Heart right ventricle (tissue), 16 donors: Measurements from ENCODE around the gene PTPRN2. TPM values are rescaled to one million over a fixed set of nuclear protein-coding genes. Genes with fewer than 3 reads are reported as not detected.

Experiments
- ATAC-seq, 8 donors: fragments of 200-7000 bp; cut with Tn5 transposase; one replicate each; pipeline ENCODE4 v1.9.1; 2020; ENCODE audit warnings: mild to moderate bottlenecking in 8 of 8, moderate library complexity in 8 of 8, moderate number of reproducible peaks in 1 of 8
- DNase-seq, 2 donors: peaks; one replicate each; pipeline ENCODE4 v3.0.0-alpha.2; 2020
- H3K27ac ChIP-seq, 10 donors: fragments of 200-600 bp; sonication (generic) in 2 of 10; one replicate each; pipeline versions ENCODE4 v1.5.0 to v1.8.0; 2020 to 2022; ENCODE audit warnings: mild to moderate bottlenecking in 3 of 10
- H3K27me3 ChIP-seq, 7 donors: fragments of 200-600 bp; one replicate each; pipeline ENCODE4 v1.8.0; 2021 to 2022; ENCODE audit warnings: mild to moderate bottlenecking in 2 of 7
- H3K36me3 ChIP-seq, 9 donors: fragments of 200-600 bp; sonication (generic) in 1 of 9; one replicate each; pipeline versions ENCODE4 v1.5.0 to v1.8.0; 2020 to 2022; ENCODE audit warnings: mild to moderate bottlenecking in 2 of 9
- H3K4me1 ChIP-seq, 9 donors: fragments of 200-600 bp; sonication (generic) in 1 of 9; one replicate each; pipeline versions ENCODE4 v1.5.0 to v1.8.0; 2020 to 2022; ENCODE audit warnings: mild to moderate bottlenecking in 4 of 9
- H3K4me3 ChIP-seq, 10 donors: fragments of 200-600 bp; sonication (generic) in 2 of 10; one replicate each; pipeline versions ENCODE4 v1.5.0 to v1.8.0; 2020 to 2022; ENCODE audit warnings: mild to moderate bottlenecking in 7 of 10, moderate library complexity in 2 of 10
- H3K9me3 ChIP-seq, 11 donors: fragments of 200-600 bp in 10 of 11; sonication (generic) in 2 of 11; one replicate each; pipeline versions ENCODE4 v1.5.0 to v1.8.0; 2013 to 2022; ENCODE audit warnings: mild to moderate bottlenecking in 2 of 11, control low read depth in 1 of 11, moderate library complexity in 1 of 11
- WGBS, 2 donors: extraction: QIAGEN DNeasy Blood & Tissue Kit; methylation state at CpG; one replicate each; pipeline ENCODE4 v1.1.7; 2013; ENCODE audit warnings: inconsistent platforms in 1 of 2; 5-methylcytosine and 5-hydroxymethylcytosine counted together
- intact Hi-C, 10 donors: fragments of 100-400 bp; cut with DNase I; formaldehyde crosslinking; loops; one replicate each; pipeline versions ENCODE4 v1.11.1 to v1.14.2; 2022
- polyA plus RNA-seq, 2 donors: library from polyadenylated mRNA; stranded (reverse); fragments of 200-250 nt; gene quantifications; one replicate each; pipeline ENCODE4 v1.2.3, GENCODE V29; 2013
- total RNA-seq, 10 donors: library from RNA; stranded (reverse); fragmentation: NEBNext Ultra II Directional in 3 of 10; extraction: Animal tissue kit (Norgen Biotek cat#: 25700) in 3 of 10; gene quantifications; one replicate each; pipeline versions ENCODE4 v1.2.1 to v1.2.4, GENCODE V29; 2021 to 2023
- TF ChIP-seq, protein P1 (sequence below), 9 donors: fragments of 200-600 bp; sonication (generic) in 2 of 9; IDR thresholded peaks; one replicate each; pipeline versions ENCODE4 v1.5.0 to v1.8.0; 2021 to 2022; ENCODE audit warnings: antibody characterized with exemption in 9 of 9, mild to moderate bottlenecking in 5 of 9, moderate library complexity in 1 of 9
- donor health status: Arrhythmogenic right ventricular cardiomyopathy.
- donor health status: ischemic (EF 13 %, LVEDD 7.1; RV severe dilation, severe dysfunction).
- donor health status: healthy with polysubstance abuse.
- donor health status: DM: no; HTN: yes; CAD: no.
- donor health status: DM: no; HTN: no; CAD: no.
- donor health status: ischemic (EF 25% LVEDD 6.9; RV normal size, moderate dysfunction).
- donor health status: ischemic (EF 25% LVEDD 5.7; RV mildly dilated, moderate dysfunction).
- donor health status: healthy.
- donor health status: DM: yes; HTN: yes; CAD: no.
- donor health status: Ischemic cardiomyopathy.
- donor health status: ischemic (EF 35%, LVEDD 5.7; RV mildly dilated, moderate dysfunction).
- donor health status: nonischemic (EF 11% LVEDD 7.7; RV severe dilation, severe dysfunction).
- donor health status: DM: yes; HTN: yes; CAD: no.
- donor health status: PGD.
- donor health status: ischemic (EF 29% LVEDD 5.4; RV normal size, mild dysfunction).
- donor health status: nonischemic (EF 23%, LVEDD 6.1; RV moderate dilation, normal function).

PTPRN2 gene
- total and polyA plus RNA-seq, 12 donors: 0.82 to 1.8 (median 1.3) TPM

GRCh38 chr7:157813053-157813452 lies 774.6 kb downstream of the PTPRN2 start:
- 90 to 91% methylated on average over 17 of the region's 17 CpGs for WGBS, 2 donors
- Histone ChIP-seq H3K4me3 (no peak overlapping the region), H3K27me3 (peaks cover 0 to 4% (median 0%) of the 10 kb centered on the region in 7 donors), H3K4me1 (no peaks in the 10 kb centered on the region), H3K36me3 (no peaks in the 10 kb centered on the region), H3K27ac (no peak overlapping the region), H3K9me3 (peaks cover 0 to 12% (median 0%) of the 10 kb centered on the region in 11 donors)
- ATAC-seq: no peak
- TF ChIP-seq, protein P1, sequence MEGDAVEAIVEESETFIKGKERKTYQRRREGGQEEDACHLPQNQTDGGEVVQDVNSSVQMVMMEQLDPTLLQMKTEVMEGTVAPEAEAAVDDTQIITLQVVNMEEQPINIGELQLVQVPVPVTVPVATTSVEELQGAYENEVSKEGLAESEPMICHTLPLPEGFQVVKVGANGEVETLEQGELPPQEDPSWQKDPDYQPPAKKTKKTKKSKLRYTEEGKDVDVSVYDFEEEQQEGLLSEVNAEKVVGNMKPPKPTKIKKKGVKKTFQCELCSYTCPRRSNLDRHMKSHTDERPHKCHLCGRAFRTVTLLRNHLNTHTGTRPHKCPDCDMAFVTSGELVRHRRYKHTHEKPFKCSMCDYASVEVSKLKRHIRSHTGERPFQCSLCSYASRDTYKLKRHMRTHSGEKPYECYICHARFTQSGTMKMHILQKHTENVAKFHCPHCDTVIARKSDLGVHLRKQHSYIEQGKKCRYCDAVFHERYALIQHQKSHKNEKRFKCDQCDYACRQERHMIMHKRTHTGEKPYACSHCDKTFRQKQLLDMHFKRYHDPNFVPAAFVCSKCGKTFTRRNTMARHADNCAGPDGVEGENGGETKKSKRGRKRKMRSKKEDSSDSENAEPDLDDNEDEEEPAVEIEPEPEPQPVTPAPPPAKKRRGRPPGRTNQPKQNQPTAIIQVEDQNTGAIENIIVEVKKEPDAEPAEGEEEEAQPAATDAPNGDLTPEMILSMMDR (IDR thresholded peaks at IDR 0.05): no peak
- intact Hi-C loops: no loop called here
- no peak for DNase-seq

- TF ChIP-seq, protein P1 (IDR thresholded peaks at IDR 0.05): no peak
- ATAC-seq (no peak), DNase-seq (no peak)
- no peaks in the 10 kb centered on the region for H3K36me3 ChIP-seq
- H3K4me1 ChIP-seq: no peaks in the 10 kb centered on the region
- no peak overlapping the region for H3K27ac ChIP-seq
- peaks cover 0 to 4% (median 0%) of the 10 kb centered on the region in 7 donors for H3K27me3 ChIP-seq
- 86 to 87% methylated on average over 16 of the region's 16 CpGs for WGBS, 2 donors
- peaks cover 0 to 14% (median 0%) of the 10 kb centered on the region in 11 donors for H3K9me3 ChIP-seq
- no peak overlapping the region for H3K4me3 ChIP-seq
- intact Hi-C loops: no loop called here
Observed at GRCh38 chr7:157811946-157812345, 775.7 kb downstream of the PTPRN2 start.

DNA sequence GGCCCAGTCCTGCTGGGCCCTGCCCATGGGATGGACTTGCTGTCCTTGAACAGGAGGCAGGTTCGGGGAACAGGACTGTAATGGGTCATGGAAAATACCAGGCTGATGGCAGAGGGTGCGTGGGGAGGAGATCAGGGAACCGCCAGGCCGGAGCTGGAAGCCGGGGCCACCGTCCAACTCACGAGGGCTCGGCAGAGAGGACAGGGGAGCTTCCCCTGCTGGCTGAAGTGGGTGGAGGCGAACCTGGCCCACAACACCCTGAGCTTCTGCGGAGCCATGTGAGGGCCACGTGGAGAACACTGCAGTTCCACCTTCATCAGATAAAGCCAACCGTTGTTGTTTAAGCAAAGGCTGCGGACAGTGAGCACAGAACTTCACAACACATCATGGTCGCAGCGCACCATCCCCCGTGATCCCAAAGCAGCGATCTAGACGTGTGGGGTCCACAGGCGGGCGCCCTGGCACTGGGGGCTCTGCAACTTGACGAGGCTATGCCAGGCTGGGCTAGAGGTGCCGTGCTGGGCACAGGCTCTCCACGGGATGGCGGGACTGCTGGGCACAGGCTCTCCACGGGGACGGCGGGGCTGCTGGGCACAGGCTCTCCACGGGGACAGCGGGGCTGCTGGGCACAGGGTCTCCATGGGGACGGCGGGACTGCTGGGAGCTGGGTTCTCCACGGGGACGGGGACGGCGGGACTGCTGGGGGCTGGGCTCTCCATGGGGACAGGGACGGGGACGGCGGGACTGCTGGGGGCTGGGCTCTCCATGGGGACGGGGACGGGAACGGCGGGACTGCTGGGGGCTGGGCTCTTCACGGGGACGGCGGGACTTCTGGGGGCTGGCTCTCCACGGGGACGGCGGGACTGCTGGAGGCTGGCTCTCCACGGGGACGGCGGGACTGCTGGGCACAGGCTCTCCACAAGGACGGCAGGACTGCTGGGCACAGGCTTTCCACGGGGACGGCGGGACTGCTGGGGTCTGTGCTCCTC lies 777.5 kb downstream of the PTPRN2 start:
- H3K27ac ChIP-seq: no peak overlapping the region
- DNase-seq: no peak
- WGBS, 2 donors: 94 to 95% methylated on average over 47 to 55 of the region's 55 CpGs

GRCh38 chr7:157809154-157809862 lies 778.3 kb downstream of the PTPRN2 start:
- ATAC-seq (no peak), DNase-seq (no peak)
- Histone ChIP-seq H3K27ac (no peak overlapping the region), H3K4me1 (no peaks in the 10 kb centered on the region), H3K36me3 (no peaks in the 10 kb centered on the region), H3K4me3 (no peak overlapping the region), H3K27me3 (peaks cover 0 to 3% (median 0%) of the 10 kb centered on the region in 7 donors), H3K9me3 (peaks cover 0 to 14% (median 0%) of the 10 kb centered on the region in 11 donors)
- TF ChIP-seq, protein P1 (IDR thresholded peaks at IDR 0.05): no peak
- intact Hi-C loops: no loop called here
- 94 to 95% methylated on average over 35 of the region's 35 CpGs for WGBS, 2 donors

More for the DNA sequence above, 777.5 kb downstream of the PTPRN2 start:
- Histone ChIP-seq H3K27me3 (peaks cover 0 to 3% (median 0%) of the 10 kb centered on the region in 7 donors), H3K4me1 (no peaks in the 10 kb centered on the region), H3K36me3 (no peaks in the 10 kb centered on the region), H3K9me3 (peaks cover 0 to 14% (median 0%) of the 10 kb centered on the region in 11 donors), H3K4me3 (no peak overlapping the region)
- ATAC-seq: no peak
- TF ChIP-seq, protein P1 (IDR thresholded peaks at IDR 0.05): no peak
- intact Hi-C loops: no loop called here
